Measurements from ENCODE around the gene PPP2R1A. TPM values are rescaled to one million over a fixed set of nuclear protein-coding genes. Genes with fewer than 3 reads are reported as not detected.

PPP2R1A gene
- total and polyA plus RNA-seq, 2 of the 13 experiments (the other 11 are each of a cell fraction or from before 2014, with no cell fraction given), result 86.7 to 130 TPM

DNA sequence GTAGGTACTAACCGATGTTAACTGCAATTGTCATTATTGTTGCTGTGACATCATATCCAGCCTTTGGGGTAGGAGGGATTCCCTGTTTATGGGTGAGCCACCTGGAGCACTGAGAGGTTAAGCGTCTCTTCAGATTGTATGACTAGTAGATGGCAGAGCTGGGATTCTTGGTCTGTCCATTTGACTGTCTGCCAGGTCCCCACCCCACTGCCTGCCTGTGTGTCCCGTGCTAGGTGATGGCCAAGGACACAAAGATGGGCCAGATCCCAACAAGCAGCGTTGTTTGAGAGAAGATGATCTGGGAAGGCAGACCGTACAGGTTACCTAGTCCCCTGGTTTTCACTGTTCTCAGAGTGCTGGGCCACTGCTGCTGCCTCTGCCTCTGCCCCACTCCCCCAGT, 16.6 kb downstream of the PPP2R1A start:
- Histone ChIP-seq H3K27ac (ENCODE audit: extremely low read length, insufficient read depth, low read length) (no peak overlapping the region), H2AFZ (ENCODE audit: low read length) (no peak overlapping the region), H3K36me3 (replicated peaks in 1 of 2; ENCODE audit: control insufficient read depth in 1 of 2, insufficient read depth in 2 of 2, low read length in 2 of 2) (peaks cover 45 to 92% of the 10 kb centered on the region in 2 experiments), H3K4me1 (ENCODE audit: insufficient read depth, low read length) (no peaks in the 10 kb centered on the region), H3K79me2 (ENCODE audit: insufficient read depth, low read length) (peaks cover 2% of the 10 kb centered on the region), H3K9me3 (ENCODE audit: low read length) (no peaks in the 10 kb centered on the region), H3K9ac (ENCODE audit: insufficient read depth, low read depth, low read length) (no peak overlapping the region), H4K20me1 (ENCODE audit: insufficient read depth, low read length) (peaks cover 2% of the 10 kb centered on the region; the same call in 1 of the 2 replicates), H3K4me3 (replicated peaks in 1 of 3; ENCODE audit: insufficient read depth in 1 of 3, low read depth in 2 of 3, low read length in 3 of 3) (no peak overlapping the region), H3K4me2 (ENCODE audit: low read depth, low read length) (no peak overlapping the region), H3K27me3 (ENCODE audit: control insufficient read depth in 1 of 2, insufficient read depth in 2 of 2, low read length in 2 of 2) (no peaks in the 10 kb centered on the region)
- ChIA-PET POLR2A (no interaction called here), CTCF (ENCODE audit: low intra/inter-chr PET ratio, low total read pairs) (no interaction called here)
- 97% methylated on average over 5 of the region's 5 CpGs for WGBS (ENCODE audit: low lambda C conversion rate)
- FAIRE-seq, result no peak
- BruUV-seq (replicated peaks), result no TSS peak
- in situ Hi-C loops (cut with HindIII; ENCODE audit: extremely low pct_ligation_motif_present, low pct_unique_long_range_greater_than_20kb) (no loop called here), intact Hi-C loops (cut with micrococcal nuclease; ENCODE audit: unreplicated experiment) (no loop called here)
- no peak for DNase-seq (ENCODE audit: low spot score)
- TF ChIP-seq NR2C2 (CRISPR knock-in tag; IDR thresholded peaks at IDR 0.05; ENCODE audit: borderline replicate concordance), result no peak
- ATAC-seq, result no peak

DNA sequence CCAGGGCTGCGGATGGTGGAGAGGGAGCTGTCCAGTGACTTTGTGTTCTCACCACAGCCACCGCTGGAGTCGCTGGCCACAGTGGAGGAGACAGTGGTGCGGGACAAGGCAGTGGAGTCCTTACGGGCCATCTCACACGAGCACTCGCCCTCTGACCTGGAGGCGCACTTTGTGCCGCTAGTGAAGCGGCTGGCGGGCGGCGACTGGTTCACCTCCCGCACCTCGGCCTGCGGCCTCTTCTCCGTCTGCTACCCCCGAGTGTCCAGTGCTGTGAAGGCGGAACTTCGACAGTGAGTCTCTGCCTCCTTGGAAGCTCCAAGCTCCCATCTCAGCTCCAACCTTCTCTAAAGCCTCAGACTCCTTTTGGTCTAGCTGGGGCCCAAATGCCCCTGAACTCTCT, 21.4 kb downstream of the PPP2R1A start:
- Histone ChIP-seq H3K4me2 (ENCODE audit: low read depth, low read length) (no peak overlapping the region), H3K4me1 (ENCODE audit: insufficient read depth, low read length) (no peaks in the 10 kb centered on the region), H3K27me3 (ENCODE audit: control insufficient read depth in 1 of 2, insufficient read depth in 2 of 2, low read length in 2 of 2) (no peaks in the 10 kb centered on the region), H4K20me1 (ENCODE audit: insufficient read depth, low read length) (no peaks in the 10 kb centered on the region), H3K27ac (ENCODE audit: extremely low read length, insufficient read depth, low read length) (no peak overlapping the region), H3K9me3 (ENCODE audit: low read length) (no peaks in the 10 kb centered on the region), H3K79me2 (ENCODE audit: insufficient read depth, low read length) (no peaks in the 10 kb centered on the region), H2AFZ (ENCODE audit: low read length) (no peak overlapping the region), H3K9ac (ENCODE audit: insufficient read depth, low read depth, low read length) (no peak overlapping the region), H3K36me3 (replicated peaks in 1 of 2; ENCODE audit: control insufficient read depth in 1 of 2, insufficient read depth in 2 of 2, low read length in 2 of 2) (peaks cover 45 to 89% of the 10 kb centered on the region in 2 experiments), H3K4me3 (replicated peaks in 1 of 3; ENCODE audit: insufficient read depth in 1 of 3, low read depth in 2 of 3, low read length in 3 of 3) (no peak overlapping the region)
- ATAC-seq, result no peak
- 97% methylated on average over 16 of the region's 20 CpGs for WGBS (ENCODE audit: low lambda C conversion rate)
- CTCF ChIA-PET (ENCODE audit: low intra/inter-chr PET ratio, low total read pairs), result no interaction called here
- peak; percentile 46 for TF ChIP-seq AGO2 (optimal IDR thresholded peaks at IDR 0.05; ENCODE audit: low read depth, low read length)
- TF ChIP-seq, protein P1, sequence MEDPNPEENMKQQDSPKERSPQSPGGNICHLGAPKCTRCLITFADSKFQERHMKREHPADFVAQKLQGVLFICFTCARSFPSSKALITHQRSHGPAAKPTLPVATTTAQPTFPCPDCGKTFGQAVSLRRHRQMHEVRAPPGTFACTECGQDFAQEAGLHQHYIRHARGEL (CRISPR knock-in tag; IDR thresholded peaks at IDR 0.05), result no peak
- no TSS peak for BruUV-seq (replicated peaks)
- POLR2A ChIA-PET, result no interaction called here
- no peak for DNase-seq (ENCODE audit: low spot score)
- no peak for FAIRE-seq
- in situ Hi-C loops (cut with HindIII; ENCODE audit: extremely low pct_ligation_motif_present, low pct_unique_long_range_greater_than_20kb) (no loop called here), intact Hi-C loops (cut with micrococcal nuclease; ENCODE audit: unreplicated experiment) (no loop called here)

All from HepG2 (cell line).